DMS153 treated with DMSO at 0.1 percent for 48 hours (cell line): Measurements from ENCODE around the gene SNED1.

Source experiments
- DNase-seq: peaks from one replicate; lab custom pipeline; 2025; ENCODE audit not compliant: unreplicated experiment; lab: John Stamatoyannopoulos, UW

Gene SNED1

GRCh38 chr2:241142063-241142462, 143.6 kb downstream of the SNED1 start:
- DNase-seq = no peak

DNA sequence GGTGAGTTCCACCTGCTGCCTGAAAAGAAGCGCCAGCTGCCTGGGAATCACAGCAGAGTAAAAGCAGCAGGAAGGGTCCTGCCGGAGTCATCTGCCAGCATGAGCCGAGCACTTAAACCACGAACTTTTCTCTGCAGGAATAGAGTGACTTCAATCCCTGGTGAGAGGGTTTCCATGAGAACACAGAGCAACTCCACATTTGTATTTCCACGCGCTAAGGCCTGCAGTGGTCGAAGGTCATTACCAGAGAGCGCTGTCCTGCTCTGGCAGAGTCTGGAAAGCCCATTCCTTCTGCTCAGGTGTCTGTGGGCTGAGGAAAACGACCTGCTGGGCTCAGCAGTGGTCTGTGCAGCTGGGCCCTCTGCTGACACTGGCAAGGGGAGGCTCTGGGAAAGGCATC, 144.2 kb downstream of the SNED1 start:
- DNase-seq = no peak
